GM19324 (cell line): Measurements from ENCODE around the gene PPT2.
"Not testable (repeated sequence)": the region's sequence is repeated elsewhere in the genome, so short reads cannot be mapped to it uniquely, and the experiment has no call there.

ENCODE experiments used
- ATAC-seq: cut with Tn5 transposase; IDR thresholded peaks from one replicate; pipeline ENCODE4 v1.9.1; 2021; ENCODE audit warnings: mild to moderate bottlenecking, moderate library complexity; ENCODE audit not compliant: unreplicated experiment, low FRiP score

Gene PPT2

DNA sequence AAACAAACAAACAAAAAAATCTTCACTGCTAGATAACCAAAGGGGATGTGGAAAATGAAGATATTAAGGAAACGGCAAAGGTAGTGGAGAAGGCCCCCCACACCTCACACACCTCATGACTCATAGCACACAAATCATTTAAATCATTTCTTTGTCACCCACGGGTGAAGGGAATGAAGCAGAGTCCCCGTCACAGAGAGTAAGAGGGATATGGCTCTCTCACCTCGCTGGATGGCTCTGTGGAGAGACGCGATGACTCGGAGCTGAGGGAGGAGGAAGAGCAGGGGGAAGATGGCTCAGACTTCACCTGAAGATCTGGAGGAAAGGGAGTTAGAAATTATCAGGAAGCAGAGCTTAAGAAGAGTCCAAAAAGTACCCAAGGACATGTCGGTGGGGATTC is 27.1 kb upstream of the PPT2 start:
- no peak for ATAC-seq

GRCh38 chr6:32127409-32127716 is 26.6 kb upstream of the PPT2 start:
- ATAC-seq: no peak

GRCh38 chr6:32127717-32128592 is 26.0 kb upstream of the PPT2 start, which contains the start of gene ATF6B:
ATF6B (minus strand) TSS chr6:32128246; CDS start chr6:32128207, 39 bp downstream.
- peak; percentile 79 for ATAC-seq

DNA sequence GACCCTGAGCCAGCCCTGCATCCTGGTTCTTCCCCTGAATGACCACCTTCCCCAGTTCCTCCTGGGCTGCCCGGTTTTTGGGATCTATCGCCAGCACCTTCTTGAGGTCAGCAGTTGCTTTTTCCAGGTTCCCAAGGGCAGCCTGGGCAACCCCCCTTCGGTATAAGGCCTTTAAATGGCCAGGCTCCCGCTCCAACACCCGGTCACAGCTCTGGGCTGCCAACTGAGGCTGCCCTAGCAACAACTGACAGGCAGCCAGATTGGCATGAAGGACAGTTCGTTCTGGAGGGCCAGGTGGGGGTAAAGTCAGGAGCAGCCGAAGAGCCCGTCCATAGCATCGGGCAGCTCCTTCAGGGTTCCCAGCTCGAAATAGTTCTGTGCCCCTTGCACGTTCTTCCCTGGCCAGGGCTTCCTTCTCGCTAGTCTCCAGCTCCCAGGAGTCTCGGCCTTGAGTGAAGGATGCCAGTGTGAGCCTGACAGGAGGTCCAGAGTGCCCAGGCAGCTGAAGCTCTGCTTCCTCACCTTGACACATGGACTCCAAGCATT is 25.1 kb upstream of the PPT2 start:
- ATAC-seq: no peak

GRCh38 chr6:32129297-32130088 is 24.4 kb upstream of the PPT2 start:
- ATAC-seq: no peak

- ATAC-seq: no peak
Measured at GRCh38 chr6:32131439-32131948, 22.4 kb upstream of the PPT2 start.

- no peak for ATAC-seq
Measured at GRCh38 chr6:32132110-32132509, 21.8 kb upstream of the PPT2 start.

GRCh38 chr6:32133786-32134185 is 20.2 kb upstream of the PPT2 start:
- ATAC-seq: no peak

DNA sequence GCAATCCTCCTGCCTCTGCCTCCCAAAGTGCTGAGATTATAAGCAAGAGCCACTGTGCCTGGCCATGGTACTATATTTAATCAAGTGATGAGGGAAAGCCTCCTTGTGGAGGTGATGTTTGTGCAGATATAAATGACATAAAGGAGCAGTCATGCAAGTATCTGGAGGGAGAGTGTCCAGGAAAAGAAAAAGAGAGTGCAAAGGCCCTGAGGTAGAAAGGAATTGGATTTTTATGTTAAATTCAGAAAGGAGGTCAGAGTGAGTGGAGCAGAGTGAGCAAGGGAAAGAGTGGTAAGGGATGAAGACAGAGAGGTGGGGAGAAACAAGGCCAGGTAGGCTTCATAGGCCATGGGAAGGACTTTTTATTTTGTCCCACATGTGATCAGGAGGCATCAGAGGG is 16.5 kb upstream of the PPT2 start:
- ATAC-seq: no peak

GRCh38 chr6:32139590-32139989 is 14.4 kb upstream of the PPT2 start:
- ATAC-seq: no peak

GRCh38 chr6:32140420-32141046 is 13.4 kb upstream of the PPT2 start:
- ATAC-seq: no peak

DNA sequence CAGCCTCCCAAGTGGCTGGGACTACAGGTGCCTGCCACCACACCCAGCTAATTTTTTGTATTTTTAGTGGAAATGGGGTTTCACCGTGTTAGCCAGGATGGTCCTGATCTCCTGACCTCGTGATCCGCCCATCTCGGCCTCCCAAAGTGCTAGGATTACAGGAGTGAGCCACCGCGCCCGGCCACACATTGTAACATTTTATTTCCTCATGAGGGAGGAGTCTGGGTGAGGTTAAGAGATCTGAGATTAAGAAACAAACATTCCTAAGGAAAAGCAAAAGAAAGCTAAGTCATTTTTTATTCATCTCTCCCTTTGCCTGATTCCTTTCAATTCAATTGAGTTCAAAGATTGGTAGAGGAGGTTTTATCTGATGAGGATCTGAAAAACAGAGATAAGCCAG is 9.7 kb upstream of the PPT2 start:
- ATAC-seq: not testable (repeated sequence)

- ATAC-seq: no peak
Measured at GRCh38 chr6:32146287-32146686, 7.7 kb upstream of the PPT2 start.

DNA sequence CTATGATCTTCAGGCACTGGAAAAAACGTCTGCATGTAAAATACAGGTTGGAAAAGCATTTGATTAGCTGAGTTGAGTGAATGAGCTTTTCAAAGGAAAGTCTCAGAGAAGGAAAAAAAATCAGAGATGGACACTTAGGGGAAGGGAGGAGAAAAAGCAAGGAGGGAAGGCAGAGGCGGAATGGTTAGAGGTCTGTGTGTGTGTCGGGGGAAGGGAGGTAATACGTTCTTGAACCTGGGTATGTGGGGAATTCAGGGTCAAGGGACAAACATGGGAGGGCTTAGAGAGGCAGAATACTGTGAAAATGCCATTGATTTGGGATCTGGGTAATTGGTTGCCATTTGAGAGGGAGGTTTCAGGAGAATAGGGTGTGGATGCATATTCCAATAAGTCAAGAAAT is 7.3 kb upstream of the PPT2 start:
- no peak for ATAC-seq

DNA sequence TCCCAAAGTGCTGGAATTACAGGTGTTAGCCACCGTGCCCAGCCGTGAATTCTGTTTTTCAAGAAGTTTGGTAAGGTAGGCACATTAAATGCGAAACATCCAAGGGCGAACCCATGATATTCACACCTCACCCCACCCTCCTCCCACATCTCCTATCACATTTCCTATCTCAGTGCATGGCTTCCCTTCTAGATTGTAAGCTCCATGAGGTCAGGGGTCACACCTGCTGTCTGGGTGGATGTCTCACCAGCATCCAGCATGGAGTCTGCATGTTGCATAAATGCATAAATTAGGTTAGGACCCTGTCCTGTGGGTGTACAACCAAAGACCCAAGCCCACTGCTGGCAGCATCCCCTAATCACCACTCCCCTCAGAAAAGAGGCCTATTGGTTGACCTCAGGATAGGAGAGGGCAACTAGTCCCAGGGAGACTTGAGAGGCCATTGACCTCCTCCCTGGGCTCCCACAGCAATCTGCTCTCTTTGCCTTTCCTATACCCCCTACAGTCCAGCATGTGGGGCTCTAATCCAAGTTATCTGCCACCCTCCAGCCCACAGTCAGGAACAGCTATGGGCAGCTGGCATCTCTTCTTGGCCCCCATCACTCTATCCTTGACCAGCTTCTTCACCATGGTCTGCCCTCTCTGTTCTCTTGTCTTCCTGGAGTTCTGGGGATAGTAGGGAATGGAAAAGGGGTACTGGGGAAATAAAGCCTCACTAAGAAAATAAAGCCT is 6.4 kb upstream of the PPT2 start:
- no peak for ATAC-seq

DNA sequence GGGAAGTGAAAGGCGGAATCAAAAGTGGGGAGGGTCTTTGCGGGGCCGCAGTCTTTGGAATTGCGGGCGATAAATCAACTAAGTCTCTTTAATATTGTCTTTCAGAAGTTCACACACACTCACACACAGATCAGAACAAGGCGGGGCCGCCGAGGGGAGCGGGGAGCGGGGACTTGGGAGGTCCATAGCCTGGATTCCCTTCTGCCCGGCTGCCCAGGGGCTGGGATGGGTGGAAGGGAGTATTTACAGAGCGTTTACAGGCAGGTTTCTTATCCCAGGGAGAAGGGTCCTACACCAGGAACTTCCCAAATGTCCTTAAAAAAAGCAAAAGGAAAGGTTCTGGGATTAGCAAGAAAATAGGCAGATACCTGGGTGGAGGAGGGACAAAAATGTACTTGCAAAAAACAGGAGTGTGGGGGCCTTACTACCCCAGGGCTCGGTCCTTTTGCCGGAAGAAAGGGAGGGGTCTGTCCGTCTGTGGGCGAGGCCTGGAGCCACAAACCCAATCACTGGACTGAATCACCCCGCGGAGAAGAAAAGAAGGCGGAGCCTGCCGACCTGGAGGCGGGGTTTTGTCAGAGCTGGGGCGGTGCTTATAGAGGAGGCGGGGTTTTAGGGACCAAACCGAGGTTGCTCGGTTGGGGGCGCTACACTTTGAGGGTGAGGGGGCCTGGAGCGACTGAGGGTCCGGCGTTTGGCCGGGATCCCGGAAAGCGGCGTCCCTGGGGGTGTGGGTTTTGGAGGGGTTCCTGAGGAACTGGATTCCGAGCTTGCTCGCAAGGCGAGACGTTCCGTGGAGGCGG is 5.5 kb upstream of the PPT2 start:
- no peak for ATAC-seq

GRCh38 chr6:32149092-32149755 is 4.7 kb upstream of the PPT2 start:
- no peak for ATAC-seq

DNA sequence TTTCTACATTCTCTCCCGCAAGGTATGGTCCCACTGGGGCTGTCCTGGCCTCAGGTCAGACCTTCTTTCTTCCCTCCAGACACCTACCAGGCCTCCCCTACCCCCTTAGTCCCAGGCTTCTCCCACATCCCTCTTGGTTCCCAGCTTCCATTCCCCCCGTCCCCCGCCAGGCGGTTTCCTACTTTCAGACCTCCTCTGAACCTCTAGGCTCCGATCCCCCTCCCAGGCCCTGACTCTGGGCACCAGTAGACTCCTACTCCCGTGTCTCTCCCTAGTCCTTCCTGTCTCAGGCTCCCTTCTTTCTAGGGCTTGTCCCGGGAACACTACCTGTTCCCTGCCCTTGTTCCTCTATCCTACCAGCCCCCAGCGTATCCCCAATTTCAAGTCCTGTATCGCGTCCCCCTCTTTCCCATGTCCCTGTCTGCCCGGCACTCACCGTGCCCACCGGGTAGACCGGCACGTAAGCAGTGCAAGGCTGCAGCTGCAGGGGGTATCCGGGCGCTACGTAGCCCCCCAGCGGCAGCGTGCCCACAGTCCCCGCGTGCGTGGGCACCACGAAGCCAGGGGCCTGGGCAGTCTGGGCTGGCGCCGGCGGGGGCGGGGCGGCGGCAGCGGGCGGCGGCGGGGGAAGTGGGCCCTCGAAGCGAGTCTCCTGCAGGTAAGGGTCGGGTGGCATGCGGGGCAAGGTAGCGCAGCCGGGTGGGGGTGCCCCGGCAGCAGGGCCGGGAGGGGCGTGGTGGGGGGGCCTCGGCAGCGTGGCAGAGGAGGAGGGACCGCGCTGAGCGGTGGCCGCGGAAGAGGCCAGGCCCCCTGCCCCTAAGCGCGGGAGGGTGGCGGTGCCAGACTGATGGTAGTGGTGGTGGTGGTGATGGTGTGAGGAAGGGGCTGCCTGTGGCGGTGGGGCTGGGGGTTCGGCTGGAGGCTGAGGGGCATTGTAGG is 3.7 kb upstream of the PPT2 start:
- no peak for ATAC-seq
